IMR-90 (cell line): ENCODE results near the gene PPP1CA. TPM values are rescaled to one million over a fixed set of nuclear protein-coding genes. Genes with fewer than 3 reads are reported as not detected.

Source experiments
- ATAC-seq: fragments of 200-7000 bp; cut with Tn5 transposase; 2 replicates; pipeline ENCODE4 v1.9.1; 2020; ENCODE audit warnings: low read depth, mild to moderate bottlenecking, moderate library complexity
- BruUV-seq: library from RNA; stranded (reverse); fragments of 400-500 nt; replicated peaks from 2 replicates; lab custom pipeline; 2021; lab: Mats Ljungman, UMichigan
- CTCF ChIA-PET: fragments of 300-600 bp; formaldehyde crosslinking; extraction: SDS; loops from one replicate; lab custom pipeline; 2021; ENCODE audit warnings: antibody characterized with exemption; lab: Yijun Ruan, JAX
- POLR2A ChIA-PET: fragments of 300-600 bp; sonication (Branson Sonifier 250); formaldehyde crosslinking; loops from one replicate; lab custom pipeline; 2022; ENCODE audit warnings: antibody characterized with exemption; ENCODE audit not compliant: unreplicated experiment; lab: Charles Lee
- DNase-seq: peaks from one replicate; pipeline ENCODE4 v3.0.0; 2013
- H2AFZ ChIP-seq: replicated peaks from 2 replicates; pipeline ENCODE3; 2013; ENCODE audit warnings: low read length, mild to moderate bottlenecking; ENCODE audit not compliant: poor library complexity
- H2AK5ac ChIP-seq: 2 replicates; pipeline ENCODE4 v1.6.1; 2013; ENCODE audit warnings: low read depth, low read length, inconsistent platforms
- H2AK9ac ChIP-seq: replicated peaks from 2 replicates; pipeline ENCODE3; 2013; ENCODE audit warnings: mild to moderate bottlenecking, low read depth, low read length, moderate library complexity; ENCODE audit not compliant: poor library complexity
- H2BK120ac ChIP-seq: 2 replicates; pipeline ENCODE4 v1.6.1; 2013; ENCODE audit warnings: low read depth, low read length, inconsistent platforms
- H2BK15ac ChIP-seq: 3 replicates; pipeline ENCODE4 v1.6.1; 2013; ENCODE audit warnings: low read depth, low read length, inconsistent platforms
- H2BK20ac ChIP-seq: 2 replicates; pipeline ENCODE4 v1.6.1; 2013; ENCODE audit warnings: low read depth, mild to moderate bottlenecking, inconsistent platforms, low read length, moderate library complexity
- H2BK5ac ChIP-seq: 2 replicates; pipeline ENCODE4 v1.6.1; 2013; ENCODE audit warnings: mild to moderate bottlenecking, low read depth, low read length, inconsistent platforms; ENCODE audit not compliant: poor library complexity, severe bottlenecking
- H3K14ac ChIP-seq: replicated peaks from 2 replicates; pipeline ENCODE4 v1.6.1; 2013; ENCODE audit warnings: low read depth, low read length, inconsistent platforms
- H3K18ac ChIP-seq: 2 replicates; pipeline ENCODE4 v1.6.1; 2013; ENCODE audit warnings: low read depth, low read length, control low read depth
- H3K23ac ChIP-seq: 2 replicates; pipeline ENCODE4 v1.6.1; 2013; ENCODE audit warnings: low read depth, low read length, inconsistent platforms
- H3K27ac ChIP-seq: 2 replicates; pipeline ENCODE4 v1.5.1; 2013; ENCODE audit warnings: mild to moderate bottlenecking, control low read depth, low read length; ENCODE audit not compliant: insufficient read depth
- H3K27me3 ChIP-seq: 2 replicates; pipeline ENCODE4 v1.6.1; 2013; ENCODE audit warnings: low read length; ENCODE audit not compliant: control insufficient read depth, insufficient read depth
- H3K36me3 ChIP-seq: 2 replicates; pipeline ENCODE4 v1.6.1; 2013; ENCODE audit warnings: low read length, mixed read lengths; ENCODE audit not compliant: control insufficient read depth, insufficient read depth
- H3K4ac ChIP-seq: 2 replicates; pipeline ENCODE4 v1.6.1; 2013; ENCODE audit warnings: low read depth, low read length, inconsistent platforms
- H3K4me1 ChIP-seq: 2 replicates; pipeline ENCODE4 v1.6.1; 2013; ENCODE audit warnings: low read length, mixed read lengths; ENCODE audit not compliant: control insufficient read depth, insufficient read depth
- H3K4me2 ChIP-seq: 2 replicates; pipeline ENCODE4 v1.6.1; 2013; ENCODE audit warnings: low read depth, mild to moderate bottlenecking, control low read depth, low read length, moderate library complexity
- H3K4me3 ChIP-seq: 2 replicates; pipeline ENCODE4 v1.5.1; 2013; ENCODE audit warnings: low read depth, mild to moderate bottlenecking, control low read depth, low read length, moderate library complexity; ENCODE audit not compliant: insufficient read depth
- H3K56ac ChIP-seq: 2 replicates; pipeline ENCODE4 v1.6.1; 2013; ENCODE audit warnings: low read length, inconsistent platforms; ENCODE audit not compliant: insufficient read depth; ENCODE audit errors: extremely low read depth
- H3K79me1 ChIP-seq, 2 experiments: 2 replicates each; pipeline ENCODE4 v1.6.1; 2013; ENCODE audit warnings: low read length in 2 of 2, inconsistent platforms in 1 of 2, low read depth in 1 of 2
- H3K9ac ChIP-seq: 2 replicates; pipeline ENCODE4 v1.6.1; 2013; ENCODE audit warnings: low read depth, low read length, control low read depth
- H3K9me1 ChIP-seq: 2 replicates; pipeline ENCODE4 v1.6.1; 2013; ENCODE audit warnings: low read length, inconsistent platforms; ENCODE audit not compliant: insufficient read depth
- H3K9me3 ChIP-seq: 2 replicates; pipeline ENCODE4 v1.6.1; 2013; ENCODE audit warnings: low read length; ENCODE audit not compliant: control insufficient read depth, insufficient read depth
- H4K20me1 ChIP-seq: 2 replicates; pipeline ENCODE4 v1.6.1; 2013; ENCODE audit warnings: low read length, inconsistent platforms; ENCODE audit not compliant: insufficient read depth
- H4K5ac ChIP-seq: 2 replicates; pipeline ENCODE4 v1.6.1; 2013; ENCODE audit warnings: mild to moderate bottlenecking, low read depth, low read length, control low read depth
- H4K8ac ChIP-seq, 2 experiments: 2 replicates each; pipeline ENCODE4 v1.6.1; 2013; ENCODE audit warnings: low read depth in 2 of 2, low read length in 2 of 2, control low read depth in 1 of 2, inconsistent platforms in 1 of 2
- H4K91ac ChIP-seq: 2 replicates; pipeline ENCODE4 v1.6.1; 2013; ENCODE audit warnings: low read depth, low read length, inconsistent platforms; ENCODE audit not compliant: insufficient read depth
- BHLHE40 ChIP-seq: fragments of 150-350 bp; IDR thresholded peaks from 2 replicates; pipeline ENCODE4 v1.6.1; 2016; ENCODE audit warnings: mild to moderate bottlenecking, low read depth, low read length
- CEBPB ChIP-seq: IDR thresholded peaks from 2 replicates; pipeline ENCODE4 v1.6.1; 2012; ENCODE audit warnings: low read depth, low read length, improper control_type of control experiment
- CHD1 ChIP-seq: IDR thresholded peaks from 2 replicates; pipeline ENCODE4 v1.6.1; 2012; ENCODE audit warnings: low read depth, low read length, improper control_type of control experiment
- FOS ChIP-seq: fragments of 150-350 bp; IDR thresholded peaks from 2 replicates; pipeline ENCODE4 v1.6.1; 2016; ENCODE audit warnings: low read depth, low read length
- MAFK ChIP-seq: IDR thresholded peaks from 2 replicates; pipeline ENCODE4 v1.6.1; 2012; ENCODE audit warnings: low read depth, low read length, improper control_type of control experiment
- MAZ ChIP-seq: IDR thresholded peaks from 2 replicates; pipeline ENCODE4 v1.6.1; 2012; ENCODE audit warnings: low read depth, mild to moderate bottlenecking, low read length, improper control_type of control experiment, moderate library complexity, borderline replicate concordance
- MXI1 ChIP-seq: IDR thresholded peaks from 2 replicates; pipeline ENCODE4 v1.6.1; 2012; ENCODE audit warnings: low read depth, mild to moderate bottlenecking, low read length, moderate library complexity, borderline replicate concordance
- NFE2L2 ChIP-seq: fragments of 150-350 bp; IDR thresholded peaks from 2 replicates; pipeline ENCODE4 v1.6.1; 2016; ENCODE audit warnings: low read depth, mild to moderate bottlenecking, low read length
- POLR2A ChIP-seq: IDR thresholded peaks from 2 replicates; pipeline ENCODE4 v1.6.1; 2012; ENCODE audit warnings: mild to moderate bottlenecking, low read depth, low read length
- RAD21 ChIP-seq: IDR thresholded peaks from 2 replicates; pipeline ENCODE4 v1.6.1; 2012; ENCODE audit warnings: low read length, improper control_type of control experiment
- RCOR1 ChIP-seq: IDR thresholded peaks from 2 replicates; pipeline ENCODE4 v1.6.1; 2012; ENCODE audit warnings: mild to moderate bottlenecking, low read length, improper control_type of control experiment; ENCODE audit not compliant: insufficient replicate concordance
- RFX5 ChIP-seq: IDR thresholded peaks from 2 replicates; pipeline ENCODE4 v1.8.0; 2012; ENCODE audit warnings: low read depth, mild to moderate bottlenecking, low read length, moderate library complexity
- SMC3 ChIP-seq: fragments of 150-350 bp; IDR thresholded peaks from 2 replicates; pipeline ENCODE4 v1.6.1; 2016; ENCODE audit warnings: low read depth, mild to moderate bottlenecking, antibody characterized with exemption, low read length, moderate library complexity
- WGBS, 2 experiments: methylation state at CpG; one replicate each; pipeline versions ENCODE4 v1.1.5 to v1.1.7; 2013; ENCODE audit warnings: missing lambda C conversion rate in 2 of 2; ENCODE audit not compliant: insufficient read length in 1 of 2; ENCODE audit errors: extremely low coverage in 2 of 2; 5-methylcytosine and 5-hydroxymethylcytosine counted together
- dilution Hi-C: fragments of 300-500 bp; cut with HindIII; formaldehyde crosslinking; loops from one replicate; pipeline ENCODE4 v1.14.3; 2018; ENCODE audit warnings: low sequenced_read_pairs; ENCODE audit not compliant: unreplicated experiment
- in situ Hi-C: fragments of 300-500 bp; cut with MboI; formaldehyde crosslinking; loops from 3 replicates; pipeline ENCODE4 v1.14.3; 2019; ENCODE audit warnings: low sequenced_read_pairs, inconsistent platforms, mixed read lengths
- intact Hi-C: fragments of 100-400 bp; cut with micrococcal nuclease; formaldehyde crosslinking; loops from 2 replicates; pipeline ENCODE4 v1.10.0; 2022
- polyA plus RNA-seq, 3 experiments: library from polyadenylated mRNA; depleted of rRNA; stranded (reverse); fragments of >200 nt; gene quantifications; 2 replicates each; pipeline ENCODE4 v1.2.3, GENCODE V29; 2012; ENCODE audit warnings: low replicate concordance in 1 of 3
- total RNA-seq: library from RNA; depleted of rRNA; stranded (reverse); fragments of >200 nt; gene quantifications from 2 replicates; pipeline ENCODE4 v1.2.3, GENCODE V29; 2012
- TF ChIP-seq, protein P1 (sequence below): fragments of 150-350 bp; IDR thresholded peaks from 2 replicates; pipeline ENCODE4 v1.6.1; 2017; ENCODE audit warnings: mild to moderate bottlenecking, antibody characterized with exemption, low read length, low read depth
- TF ChIP-seq, protein P2 (sequence below): fragments of 150-350 bp; IDR thresholded peaks from 2 replicates; pipeline ENCODE4 v1.6.1; 2016; ENCODE audit warnings: low read depth, mild to moderate bottlenecking, low read length, moderate library complexity, borderline replicate concordance
- TF ChIP-seq, protein P3 (sequence below): conservative IDR thresholded peaks from 2 replicates; pipeline ENCODE4 v1.5.1; 2012; ENCODE audit warnings: mild to moderate bottlenecking, low read depth, low read length, improper control_type of control experiment

The PPP1CA gene
- total and polyA plus RNA-seq, 2 of the 4 experiments (the other 2 are of a cell fraction): 228 to 313 TPM

DNA sequence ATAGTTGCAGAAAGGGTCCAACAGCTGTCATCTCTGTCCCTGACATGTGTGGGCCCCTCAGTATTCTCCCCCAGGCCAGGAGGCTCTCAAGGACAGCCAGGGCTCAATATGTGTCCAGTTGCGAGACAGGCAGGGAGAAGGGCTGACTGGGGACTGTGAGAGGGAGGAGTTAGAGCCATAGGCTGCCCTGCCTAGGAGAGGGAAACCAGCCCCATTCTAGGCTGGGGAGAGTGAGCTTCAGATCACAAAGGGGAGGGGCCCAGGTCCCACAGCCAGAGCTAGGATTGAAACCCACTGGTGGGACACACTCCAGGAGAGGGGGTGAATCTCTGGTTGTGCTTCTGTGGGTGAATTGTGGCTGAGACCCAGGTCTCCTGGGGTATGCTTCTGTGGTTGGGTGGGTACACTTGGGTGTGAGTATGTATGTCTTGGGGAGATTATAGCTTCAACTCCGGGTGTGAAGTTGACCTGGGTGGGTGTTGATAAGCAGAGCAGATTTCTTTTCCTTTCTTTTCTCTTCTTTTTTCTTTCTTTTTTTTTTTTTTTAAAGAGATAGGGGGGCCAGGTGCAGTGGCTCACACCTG, 11.7 kb upstream of the PPP1CA start:
- Histone ChIP-seq H3K14ac (no peak overlapping the region), H3K27ac (no peak overlapping the region), H3K4me1 (no peaks in the 10 kb centered on the region), H3K9me1 (no peaks in the 10 kb centered on the region), H3K4ac (no peak overlapping the region), H3K9ac (no peak overlapping the region), H3K36me3 (no peaks in the 10 kb centered on the region), H2BK20ac (no peak overlapping the region), H4K5ac (no peak overlapping the region), H2BK15ac (no peak overlapping the region), H3K79me1 (no peaks in the 10 kb centered on the region), H2BK5ac (no peak overlapping the region), H3K9me3 (no peaks in the 10 kb centered on the region), H4K8ac (no peak overlapping the region), H2BK120ac (no peak overlapping the region), H3K4me2 (no peak overlapping the region), H4K91ac (no peak overlapping the region), H3K23ac (no peak overlapping the region), H3K18ac (no peak overlapping the region), H2AFZ (peak overlapping the region; percentile 32), H2AK9ac (peak overlapping the region; percentile 55), H3K27me3 (peaks cover 48% of the 10 kb centered on the region), H4K20me1 (no peaks in the 10 kb centered on the region), H3K4me3 (no peak overlapping the region), H2AK5ac (no peak overlapping the region), H3K56ac (no peak overlapping the region)
- BruUV-seq: no TSS peak
- ATAC-seq (no peak; the same call in 1 of the 2 replicates), DNase-seq (no peak)
- in situ Hi-C loops: no loop called here
- dilution Hi-C loops: no loop called here
- CTCF ChIA-PET: interaction anchor here (0.6 kb wide), 1 partner anchor 1207 kb away, joined by 3 read pairs; no protein-coding TSS in a partner anchor
- no CpG with 5 or more reads among the region's 2 CpGs for WGBS, 2 experiments
- intact Hi-C loops: no loop called here
- POLR2A ChIA-PET: interaction anchor here (0.6 kb wide), 1 partner anchor 51 kb away, joined by 6 read pairs; no protein-coding TSS in a partner anchor
- TF ChIP-seq BHLHE40: no peak
- no peak for TF ChIP-seq SMC3
- no peak for TF ChIP-seq RCOR1
- TF ChIP-seq, protein P1, sequence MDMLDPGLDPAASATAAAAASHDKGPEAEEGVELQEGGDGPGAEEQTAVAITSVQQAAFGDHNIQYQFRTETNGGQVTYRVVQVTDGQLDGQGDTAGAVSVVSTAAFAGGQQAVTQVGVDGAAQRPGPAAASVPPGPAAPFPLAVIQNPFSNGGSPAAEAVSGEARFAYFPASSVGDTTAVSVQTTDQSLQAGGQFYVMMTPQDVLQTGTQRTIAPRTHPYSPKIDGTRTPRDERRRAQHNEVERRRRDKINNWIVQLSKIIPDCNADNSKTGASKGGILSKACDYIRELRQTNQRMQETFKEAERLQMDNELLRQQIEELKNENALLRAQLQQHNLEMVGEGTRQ: no peak
- no peak for TF ChIP-seq RFX5
- TF ChIP-seq, protein P2, sequence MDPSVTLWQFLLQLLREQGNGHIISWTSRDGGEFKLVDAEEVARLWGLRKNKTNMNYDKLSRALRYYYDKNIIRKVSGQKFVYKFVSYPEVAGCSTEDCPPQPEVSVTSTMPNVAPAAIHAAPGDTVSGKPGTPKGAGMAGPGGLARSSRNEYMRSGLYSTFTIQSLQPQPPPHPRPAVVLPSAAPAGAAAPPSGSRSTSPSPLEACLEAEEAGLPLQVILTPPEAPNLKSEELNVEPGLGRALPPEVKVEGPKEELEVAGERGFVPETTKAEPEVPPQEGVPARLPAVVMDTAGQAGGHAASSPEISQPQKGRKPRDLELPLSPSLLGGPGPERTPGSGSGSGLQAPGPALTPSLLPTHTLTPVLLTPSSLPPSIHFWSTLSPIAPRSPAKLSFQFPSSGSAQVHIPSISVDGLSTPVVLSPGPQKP: no peak
- TF ChIP-seq FOS: no peak
- no peak for TF ChIP-seq MAZ
- TF ChIP-seq NFE2L2: no peak
- TF ChIP-seq POLR2A: no peak
- no peak for TF ChIP-seq MXI1
- no peak for TF ChIP-seq MAFK
- no peak for TF ChIP-seq CEBPB
- TF ChIP-seq RAD21: no peak
- TF ChIP-seq, protein P3, sequence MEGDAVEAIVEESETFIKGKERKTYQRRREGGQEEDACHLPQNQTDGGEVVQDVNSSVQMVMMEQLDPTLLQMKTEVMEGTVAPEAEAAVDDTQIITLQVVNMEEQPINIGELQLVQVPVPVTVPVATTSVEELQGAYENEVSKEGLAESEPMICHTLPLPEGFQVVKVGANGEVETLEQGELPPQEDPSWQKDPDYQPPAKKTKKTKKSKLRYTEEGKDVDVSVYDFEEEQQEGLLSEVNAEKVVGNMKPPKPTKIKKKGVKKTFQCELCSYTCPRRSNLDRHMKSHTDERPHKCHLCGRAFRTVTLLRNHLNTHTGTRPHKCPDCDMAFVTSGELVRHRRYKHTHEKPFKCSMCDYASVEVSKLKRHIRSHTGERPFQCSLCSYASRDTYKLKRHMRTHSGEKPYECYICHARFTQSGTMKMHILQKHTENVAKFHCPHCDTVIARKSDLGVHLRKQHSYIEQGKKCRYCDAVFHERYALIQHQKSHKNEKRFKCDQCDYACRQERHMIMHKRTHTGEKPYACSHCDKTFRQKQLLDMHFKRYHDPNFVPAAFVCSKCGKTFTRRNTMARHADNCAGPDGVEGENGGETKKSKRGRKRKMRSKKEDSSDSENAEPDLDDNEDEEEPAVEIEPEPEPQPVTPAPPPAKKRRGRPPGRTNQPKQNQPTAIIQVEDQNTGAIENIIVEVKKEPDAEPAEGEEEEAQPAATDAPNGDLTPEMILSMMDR: no peak
- TF ChIP-seq CHD1: no peak
